Duodenal mucosa (tissue), 2 donors: ENCODE data around the gene KIF23.

Source experiments
- H3K27ac ChIP-seq: one replicate; pipeline ENCODE4 v1.7.0; 2013; ENCODE audit warnings: low read depth, low read length
- H3K27me3 ChIP-seq, 2 donors: one replicate each; pipeline ENCODE4 v1.7.0; 2013; ENCODE audit warnings: low read length in 2 of 2, control low read depth in 1 of 2; ENCODE audit not compliant: insufficient read depth in 2 of 2, control insufficient read depth in 1 of 2
- H3K36me3 ChIP-seq, 2 donors: one replicate each; pipeline ENCODE4 v1.7.0; 2013; ENCODE audit warnings: low read length in 2 of 2, control low read depth in 1 of 2; ENCODE audit not compliant: insufficient read depth in 2 of 2, control insufficient read depth in 1 of 2
- H3K4me1 ChIP-seq, 2 donors: one replicate each; pipeline ENCODE4 v1.7.0; 2013; ENCODE audit warnings: low read length in 2 of 2, control low read depth in 1 of 2; ENCODE audit not compliant: insufficient read depth in 2 of 2, control insufficient read depth in 1 of 2
- H3K4me3 ChIP-seq, 2 donors: one replicate each; pipeline ENCODE4 v1.7.0; 2013; ENCODE audit warnings: low read length in 2 of 2, low read depth in 1 of 2
- H3K9ac ChIP-seq, 2 donors: one replicate each; pipeline ENCODE4 v1.7.0; 2013; ENCODE audit warnings: low read length in 2 of 2, low read depth in 1 of 2
- H3K9me3 ChIP-seq, 2 donors: one replicate each; pipeline ENCODE4 v1.7.0; 2013; ENCODE audit warnings: low read length in 2 of 2, control low read depth in 1 of 2; ENCODE audit not compliant: control insufficient read depth in 1 of 2

KIF23 gene

GRCh38 chr15:69410248-69410874, 3.8 kb upstream of the KIF23 start:
- Histone ChIP-seq H3K36me3 (no peaks in the 10 kb centered on the region), H3K4me1 (peaks cover 0 to 4% of the 10 kb centered on the region in 2 donors), H3K9me3 (no peaks in the 10 kb centered on the region), H3K27ac (no peak overlapping the region), H3K4me3 (no peak overlapping the region), H3K9ac (no peak overlapping the region), H3K27me3 (no peaks in the 10 kb centered on the region)

GRCh38 chr15:69412274-69412673, 1.9 kb upstream of the KIF23 start:
- Histone ChIP-seq H3K36me3 (no peaks in the 10 kb centered on the region), H3K27ac (no peak overlapping the region), H3K4me1 (peaks cover 0 to 4% of the 10 kb centered on the region in 2 donors), H3K9me3 (no peaks in the 10 kb centered on the region), H3K27me3 (no peaks in the 10 kb centered on the region), H3K4me3 (no peak overlapping the region), H3K9ac (no peak overlapping the region)

GRCh38 chr15:69412701-69413100, 1.4 kb upstream of the KIF23 start:
- Histone ChIP-seq H3K27ac (no peak overlapping the region), H3K27me3 (no peaks in the 10 kb centered on the region), H3K9ac (no peak overlapping the region), H3K36me3 (no peaks in the 10 kb centered on the region), H3K4me3 (no peak overlapping the region), H3K4me1 (peaks cover 0 to 4% of the 10 kb centered on the region in 2 donors), H3K9me3 (no peaks in the 10 kb centered on the region)

GRCh38 chr15:69414701-69415167, 585 bp downstream of the KIF23 start:
- Histone ChIP-seq H3K27me3 (no peaks in the 10 kb centered on the region), H3K36me3 (no peaks in the 10 kb centered on the region), H3K4me3 (peak overlapping the region; percentile 81 to 82), H3K27ac (no peak overlapping the region), H3K9ac (peak overlapping the region; percentile 51 to 71), H3K4me1 (peaks cover 0 to 4% of the 10 kb centered on the region in 2 donors), H3K9me3 (no peaks in the 10 kb centered on the region)

- H3K27ac ChIP-seq = no peak overlapping the region
- no peak overlapping the region for H3K9ac ChIP-seq
- H3K9me3 ChIP-seq = no peaks in the 10 kb centered on the region
- H3K4me3 ChIP-seq = peak overlapping the region in 1 of 2 donors; percentile 1
- H3K4me1 ChIP-seq = peaks cover 0 to 4% of the 10 kb centered on the region in 2 donors
- H3K36me3 ChIP-seq = no peaks in the 10 kb centered on the region
- H3K27me3 ChIP-seq = no peaks in the 10 kb centered on the region
Measured at GRCh38 chr15:69415381-69415780, 1.2 kb downstream of the KIF23 start.

GRCh38 chr15:69417581-69417980, 3.4 kb downstream of the KIF23 start:
- H3K9ac ChIP-seq = no peak overlapping the region
- H3K4me1 ChIP-seq = peaks cover 0 to 4% of the 10 kb centered on the region in 2 donors
- H3K27ac ChIP-seq = no peak overlapping the region
- H3K36me3 ChIP-seq = no peaks in the 10 kb centered on the region
- H3K9me3 ChIP-seq = no peaks in the 10 kb centered on the region
- no peak overlapping the region for H3K4me3 ChIP-seq
- no peaks in the 10 kb centered on the region for H3K27me3 ChIP-seq

- H3K4me3 ChIP-seq = no peak overlapping the region
- H3K9ac ChIP-seq = no peak overlapping the region
- peaks cover 3 to 8% of the 10 kb centered on the region in 2 donors for H3K36me3 ChIP-seq
- no peak overlapping the region for H3K27ac ChIP-seq
- H3K27me3 ChIP-seq = no peaks in the 10 kb centered on the region
- H3K9me3 ChIP-seq = no peaks in the 10 kb centered on the region
- no peaks in the 10 kb centered on the region for H3K4me1 ChIP-seq
Measured at GRCh38 chr15:69421498-69421897, 7.3 kb downstream of the KIF23 start.

GRCh38 chr15:69422336-69422895, 8.3 kb downstream of the KIF23 start:
- Histone ChIP-seq H3K27ac (no peak overlapping the region), H3K9me3 (no peaks in the 10 kb centered on the region), H3K27me3 (no peaks in the 10 kb centered on the region), H3K36me3 (peaks cover 3 to 9% of the 10 kb centered on the region in 2 donors), H3K4me3 (no peak overlapping the region), H3K4me1 (no peaks in the 10 kb centered on the region), H3K9ac (no peak overlapping the region)

- Histone ChIP-seq H3K27ac (no peak overlapping the region), H3K9ac (no peak overlapping the region), H3K9me3 (no peaks in the 10 kb centered on the region), H3K36me3 (peaks cover 3 to 13% of the 10 kb centered on the region in 2 donors), H3K4me3 (no peak overlapping the region), H3K27me3 (no peaks in the 10 kb centered on the region), H3K4me1 (no peaks in the 10 kb centered on the region)
Measured at GRCh38 chr15:69424001-69424400, 9.9 kb downstream of the KIF23 start.

GRCh38 chr15:69424748-69425413, 10.7 kb downstream of the KIF23 start:
- Histone ChIP-seq H3K27me3 (no peaks in the 10 kb centered on the region), H3K4me1 (no peaks in the 10 kb centered on the region), H3K36me3 (peaks cover 3 to 15% of the 10 kb centered on the region in 2 donors), H3K4me3 (no peak overlapping the region), H3K9me3 (no peaks in the 10 kb centered on the region), H3K9ac (no peak overlapping the region), H3K27ac (no peak overlapping the region)
